HG03521 (cell line): ENCODE data around the gene CFAP92.
"Not testable (repeated sequence)": the region's sequence is repeated elsewhere in the genome, so short reads cannot be mapped to it uniquely, and the experiment has no call there.

ENCODE experiments used
- ATAC-seq: cut with Tn5 transposase; IDR thresholded peaks from one replicate; pipeline ENCODE4 v1.9.1; 2021; ENCODE audit warnings: mild to moderate bottlenecking, moderate library complexity; ENCODE audit not compliant: unreplicated experiment

CFAP92 gene

GRCh38 chr3:128873244-128874022 is 120.4 kb downstream of the CFAP92 start:
- ATAC-seq: no peak

GRCh38 chr3:128872744-128873143 is 121.1 kb downstream of the CFAP92 start:
- no peak for ATAC-seq

GRCh38 chr3:128872282-128872681 is 121.6 kb downstream of the CFAP92 start:
- ATAC-seq: no peak

DNA sequence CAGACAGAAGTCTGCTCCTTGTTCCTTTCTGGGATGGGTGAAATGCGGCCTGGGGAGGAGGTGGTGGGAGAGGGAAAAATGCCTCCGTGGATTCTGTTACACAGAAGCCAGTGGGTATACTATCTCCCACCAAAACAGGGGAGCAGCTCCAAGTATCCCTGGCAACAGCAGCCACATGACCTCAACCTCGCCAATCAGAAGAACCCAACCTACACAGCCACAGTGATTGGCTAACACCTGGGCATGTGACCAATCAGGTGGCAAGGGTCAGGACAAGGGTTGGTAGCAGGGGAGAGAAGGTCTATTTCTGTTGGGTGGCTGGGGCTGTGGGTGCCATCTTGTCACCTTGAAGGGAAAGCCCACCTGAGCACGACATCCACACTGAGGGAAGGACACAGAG is 123.5 kb downstream of the CFAP92 start:
- ATAC-seq: no peak

- ATAC-seq: no peak
Observed at GRCh38 chr3:128867200-128868125, 126.4 kb downstream of the CFAP92 start.

DNA sequence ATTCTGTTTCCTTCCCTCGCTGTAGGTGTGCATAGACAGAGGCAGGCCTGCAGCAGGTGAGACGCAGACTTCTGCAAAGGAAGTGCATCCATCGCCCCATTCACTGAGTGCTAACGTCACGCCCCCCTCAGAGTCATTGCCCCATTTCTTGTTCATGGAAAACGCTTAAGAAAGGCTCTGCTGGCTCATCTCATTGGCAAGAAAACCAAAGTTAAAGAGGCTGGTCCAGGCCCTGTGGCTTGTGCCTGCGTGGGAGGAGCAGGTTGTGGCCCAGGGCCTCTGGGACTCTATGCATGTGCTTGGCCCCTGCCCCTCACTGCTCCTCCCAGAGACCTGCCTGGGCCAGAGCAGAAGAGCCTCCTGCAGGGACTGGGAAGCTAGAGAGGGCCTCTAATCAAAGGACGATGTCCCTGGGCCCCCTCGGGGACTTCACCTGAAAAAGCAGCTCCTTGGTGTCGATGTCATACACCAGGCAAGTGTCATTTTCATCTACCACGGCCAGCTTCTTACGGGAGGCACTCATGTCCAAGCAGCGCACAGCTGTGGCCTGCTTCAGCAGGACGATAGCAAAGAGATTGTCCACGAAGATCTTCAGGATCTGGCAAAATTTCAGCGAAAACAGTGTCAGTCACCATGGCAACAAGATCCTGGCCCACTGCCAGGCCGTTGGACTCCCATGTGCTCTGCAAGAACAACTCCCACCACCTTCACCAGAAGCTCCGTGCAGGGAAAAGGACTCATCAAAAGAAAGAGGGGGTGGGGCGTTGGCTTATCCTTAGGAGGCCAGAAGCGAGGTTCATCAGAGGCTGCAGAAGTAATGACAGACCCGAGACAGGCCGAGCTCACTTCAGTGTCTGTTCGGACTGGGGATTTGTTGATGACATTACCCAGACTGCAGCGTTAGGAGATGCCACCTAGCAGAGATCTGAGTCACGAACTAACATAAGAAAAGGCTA is 128.7 kb downstream of the CFAP92 start:
- ATAC-seq: not testable (repeated sequence)

- ATAC-seq: no peak
Observed at GRCh38 chr3:128864351-128864811, 129.5 kb downstream of the CFAP92 start.

DNA sequence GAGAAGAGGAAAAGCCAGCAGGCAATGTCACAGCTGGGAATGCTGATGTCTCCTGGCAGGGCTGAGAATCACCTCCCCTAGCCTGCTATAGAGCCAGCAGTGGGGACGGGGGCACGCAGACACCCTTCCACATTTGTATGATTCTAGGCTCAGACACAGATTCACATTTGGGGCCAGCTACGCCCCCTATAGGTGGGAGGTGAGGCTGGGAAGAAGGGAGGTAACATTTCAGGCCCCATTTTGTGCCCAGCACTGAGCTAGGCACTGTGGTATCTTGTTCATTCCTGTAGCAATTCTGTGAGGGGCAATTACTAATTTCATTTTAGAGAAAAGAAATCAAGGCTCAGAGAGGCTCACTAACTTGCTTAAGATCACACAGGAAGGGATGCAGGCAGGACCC is 130.3 kb downstream of the CFAP92 start:
- ATAC-seq: no peak

DNA sequence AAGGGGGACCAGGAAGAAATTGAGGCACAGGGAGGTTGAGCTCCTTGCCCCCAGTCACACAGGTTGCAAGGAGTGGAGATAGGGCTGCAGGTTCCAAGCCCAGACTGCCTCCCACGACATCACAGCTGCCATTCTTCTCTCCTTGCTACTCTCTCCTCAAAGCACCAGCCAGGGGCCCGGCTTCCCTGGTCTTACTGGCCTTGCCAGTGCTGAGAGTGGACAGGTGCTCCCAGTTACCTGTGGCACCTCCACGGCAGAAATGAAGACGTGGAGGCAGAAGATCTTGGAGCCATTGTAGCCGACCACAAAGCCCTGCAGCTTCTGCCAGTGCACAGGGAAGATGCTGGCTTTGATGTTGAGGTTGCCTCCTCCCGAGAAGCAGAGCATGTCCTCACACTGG is 132.4 kb downstream of the CFAP92 start:
- ATAC-seq: no peak
